K562 (cell line): ENCODE data around the gene MPRIP. TPM values are rescaled to one million over a fixed set of nuclear protein-coding genes. Genes with fewer than 3 reads are reported as not detected.

Source experiments
- ATAC-seq: fragments of 200-7000 bp; cut with Tn5 transposase; 3 replicates; pipeline ENCODE4 v1.9.1; 2020; ENCODE audit warnings: moderate library complexity
- BruUV-seq: library from RNA; stranded (reverse); fragments of 400-500 nt; replicated peaks from 2 replicates; lab custom pipeline; 2021; lab: Mats Ljungman, UMichigan
- CTCF ChIA-PET: fragments of 300-600 bp; formaldehyde crosslinking; extraction: SDS; loops from one replicate; lab custom pipeline; 2021; ENCODE audit warnings: low intra/inter-chr PET ratio; lab: Yijun Ruan, JAX
- POLR2A ChIA-PET: fragments of 300-600, 350-650 bp; sonication (Branson Sonifier 250); formaldehyde crosslinking; extraction: SDS; loops from one replicate; lab custom pipeline; 2021; ENCODE audit warnings: antibody characterized with exemption, inconsistent platforms; lab: Yijun Ruan, JAX
- DNase-seq, 4 experiments: peaks; one replicate each; pipeline versions ENCODE4 v3.0.0 to v3.0.0-alpha.2; 2011 to 2018; ENCODE audit warnings: low spot score in 3 of 4, mixed read lengths in 3 of 4; ENCODE audit errors: extremely low read depth in 1 of 4
- FAIRE-seq: peaks from 2 replicates; lab custom pipeline; 2011; peaks lifted over from hg19 to GRCh38; lab: Jason Lieb, UNC
- H2AFZ ChIP-seq: 2 replicates; pipeline ENCODE4 v1.6.0; 2011; ENCODE audit warnings: low read depth, low read length, control low read depth, inconsistent platforms
- H3K27ac ChIP-seq: fragments of 200-600 bp; 3 replicates; pipeline ENCODE4 v1.8.0; 2011; ENCODE audit warnings: low read depth, mild to moderate bottlenecking, control low read depth, inconsistent platforms, low read length, moderate library complexity, mixed read lengths; ENCODE audit errors: extremely low read depth
- H3K27me3 ChIP-seq, 2 experiments: fragments of 300-600 bp in 1 of 2; 2 replicates in 1 of 2; 3 replicates in 1 of 2; pipeline versions ENCODE4 v1.6.0 to v1.8.0; 2011; ENCODE audit warnings: inconsistent platforms in 2 of 2, low read length in 2 of 2, mild to moderate bottlenecking in 1 of 2, mixed read lengths in 1 of 2, moderate library complexity in 1 of 2; ENCODE audit not compliant: control insufficient read depth in 2 of 2, insufficient read depth in 2 of 2
- H3K36me3 ChIP-seq: fragments of 300-600 bp; 3 replicates; pipeline ENCODE4 v1.8.0; 2011; ENCODE audit warnings: mild to moderate bottlenecking, low read length, inconsistent platforms; ENCODE audit not compliant: control insufficient read depth, insufficient read depth
- H3K4me1 ChIP-seq, 2 experiments: fragments of 200-600 bp in 1 of 2; replicated peaks in 1 of 2; 2 replicates in 1 of 2; 3 replicates in 1 of 2; pipeline versions ENCODE4 v1.5.1 to v1.8.0; 2011; ENCODE audit warnings: inconsistent platforms in 2 of 2, low read length in 2 of 2, mild to moderate bottlenecking in 1 of 2, mixed read lengths in 1 of 2, moderate library complexity in 1 of 2; ENCODE audit not compliant: control insufficient read depth in 2 of 2, insufficient read depth in 2 of 2
- H3K4me2 ChIP-seq: 2 replicates; pipeline ENCODE4 v1.6.1; 2011; ENCODE audit warnings: low read length, control low read depth, inconsistent platforms, mixed read lengths; ENCODE audit not compliant: insufficient read depth
- H3K4me3 ChIP-seq: fragments of 200-600 bp; sonication (generic), shearing (Covaris generic); 2 replicates; pipeline ENCODE4 v1.5.1; 2016; ENCODE audit warnings: control low read depth, inconsistent platforms
- H3K79me2 ChIP-seq: fragments of 200-600 bp; 3 replicates; pipeline ENCODE4 v1.8.0; 2011; ENCODE audit warnings: low read length, inconsistent platforms; ENCODE audit not compliant: control insufficient read depth, insufficient read depth
- H3K9ac ChIP-seq, 2 experiments: 2 replicates each; pipeline versions ENCODE4 v1.6.0 to v1.6.1; 2011; ENCODE audit warnings: low read depth in 2 of 2, low read length in 2 of 2, control low read depth in 1 of 2, inconsistent platforms in 1 of 2, mild to moderate bottlenecking in 1 of 2, mixed read lengths in 1 of 2; ENCODE audit not compliant: insufficient read depth in 1 of 2
- H3K9me1 ChIP-seq: one replicate; pipeline ENCODE4 v1.6.0; 2011; ENCODE audit warnings: inconsistent platforms, mild to moderate bottlenecking, low read length, moderate library complexity; ENCODE audit not compliant: control insufficient read depth, insufficient read depth
- H3K9me3 ChIP-seq: replicated peaks from 2 replicates; pipeline ENCODE4 v1.5.1; 2011; ENCODE audit warnings: low read depth, low read length, inconsistent platforms; ENCODE audit not compliant: control insufficient read depth, insufficient read depth
- H4K20me1 ChIP-seq: replicated peaks from 2 replicates; pipeline ENCODE4 v1.6.1; 2011; ENCODE audit warnings: low read length, inconsistent platforms, mixed read lengths; ENCODE audit not compliant: control insufficient read depth, insufficient read depth
- BRD9 ChIP-seq: fragments of 450-650 bp; IDR thresholded peaks from 2 replicates; pipeline ENCODE4 v1.6.1; 2018; ENCODE audit warnings: low read depth; ENCODE audit not compliant: partially characterized antibody
- HDAC6 ChIP-seq: IDR thresholded peaks from 2 replicates; pipeline ENCODE4 v1.6.1; 2012; ENCODE audit warnings: low read depth, mild to moderate bottlenecking, control low read depth, inconsistent platforms, low read length, moderate library complexity
- HDGF ChIP-seq: fragments of 450-650 bp; IDR thresholded peaks from 2 replicates; pipeline ENCODE4 v1.6.1; 2016
- IRF2 ChIP-seq: sonication (generic); formaldehyde crosslinking; IDR thresholded peaks from 2 replicates; pipeline ENCODE4 v1.8.1; 2022; ENCODE audit warnings: mild to moderate bottlenecking, missing genetic modification reagents
- KAT7 ChIP-seq: sonication (generic); formaldehyde crosslinking; IDR thresholded peaks from 2 replicates; pipeline ENCODE4 v1.8.0; 2022; ENCODE audit warnings: missing genetic modification reagents, mild to moderate bottlenecking, borderline replicate concordance
- ZNF134 ChIP-seq: fragments of 250-450 bp; sonication (Bioruptor Pico); conservative IDR thresholded peaks from 2 replicates; pipeline ENCODE4 v1.4.0; 2020
- ZNF212 ChIP-seq: fragments of 450-650 bp; formaldehyde crosslinking; IDR thresholded peaks from 2 replicates; pipeline ENCODE4 v1.4.0; 2020; ENCODE audit warnings: mild to moderate bottlenecking
- WGBS: fragments of 100-300 bp; shearing (Covaris generic); methylation state at CpG from one replicate; pipeline ENCODE4 v1.1.6; 2016; ENCODE audit warnings: low coverage, mixed read lengths; ENCODE audit not compliant: insufficient coverage; ENCODE audit errors: missing lambda C conversion rate; 5-methylcytosine and 5-hydroxymethylcytosine counted together
- in situ Hi-C: fragments of 300-500 bp; cut with MboI; formaldehyde crosslinking; loops from 4 replicates; pipeline ENCODE4 v1.15.0; 2018; ENCODE audit warnings: inconsistent platforms, mixed read lengths
- intact Hi-C: fragments of 100-400 bp; cut with micrococcal nuclease; formaldehyde crosslinking; loops from 2 replicates; pipeline ENCODE4 v1.14.2; 2022
- polyA plus RNA-seq, 8 experiments: library from polyadenylated mRNA; depleted of rRNA in 4 of 8; stranded (reverse) in 5 of 8; unstranded in 3 of 8; fragments of >200 nt; fragmentation: Nextera tagmentation in 2 of 8; fragmentation: Illumina TruSeq in 1 of 8; extraction: Ambion mirVana in 2 of 8; extraction: Trizol in 1 of 8; gene quantifications; 2 replicates each; pipeline versions ENCODE4 v1.2.1 to v1.2.3, GENCODE V29; 2011 to 2014; ENCODE audit warnings: inconsistent platforms in 1 of 8, missing spikeins in 1 of 8
- total RNA-seq, 7 experiments: library from RNA; depleted of rRNA in 6 of 7; stranded (reverse); fragments of >200 nt in 6 of 7; fragmentation: Illumina TruSeq in 2 of 7; extraction: Trizol in 2 of 7; gene quantifications; 2 replicates each; pipeline versions ENCODE4 v1.2.1 to v1.2.3, GENCODE V29; 2011 to 2021; ENCODE audit warnings: low replicate concordance in 1 of 7
- TF ChIP-seq, protein P1 (sequence below): fragments of 250-450 bp; sonication (Bioruptor Pico); IDR thresholded peaks from 2 replicates; pipeline ENCODE4 v1.4.0; 2020; ENCODE audit warnings: mild to moderate bottlenecking, moderate library complexity
- TF ChIP-seq, protein P2 (sequence below), 2 experiments: fragments of 450-650 bp; conservative IDR thresholded peaks; 2 replicates each; pipeline ENCODE4 v1.6.1; 2017; ENCODE audit warnings: mild to moderate bottlenecking in 2 of 2, moderate library complexity in 2 of 2
- TF ChIP-seq, protein P3 (sequence below): fragments of 450-650 bp; conservative IDR thresholded peaks from 2 replicates; pipeline ENCODE4 v1.6.1; 2016; ENCODE audit warnings: missing genetic modification characterization, low read depth, mild to moderate bottlenecking, control low read depth, missing compliant biosample characterization

MPRIP gene
- total and polyA plus RNA-seq, 9 of the 15 experiments (the other 6 are each of a cell fraction or from before 2014, with no cell fraction given), result 10.0 to 72.6 (median 30.1) TPM

DNA sequence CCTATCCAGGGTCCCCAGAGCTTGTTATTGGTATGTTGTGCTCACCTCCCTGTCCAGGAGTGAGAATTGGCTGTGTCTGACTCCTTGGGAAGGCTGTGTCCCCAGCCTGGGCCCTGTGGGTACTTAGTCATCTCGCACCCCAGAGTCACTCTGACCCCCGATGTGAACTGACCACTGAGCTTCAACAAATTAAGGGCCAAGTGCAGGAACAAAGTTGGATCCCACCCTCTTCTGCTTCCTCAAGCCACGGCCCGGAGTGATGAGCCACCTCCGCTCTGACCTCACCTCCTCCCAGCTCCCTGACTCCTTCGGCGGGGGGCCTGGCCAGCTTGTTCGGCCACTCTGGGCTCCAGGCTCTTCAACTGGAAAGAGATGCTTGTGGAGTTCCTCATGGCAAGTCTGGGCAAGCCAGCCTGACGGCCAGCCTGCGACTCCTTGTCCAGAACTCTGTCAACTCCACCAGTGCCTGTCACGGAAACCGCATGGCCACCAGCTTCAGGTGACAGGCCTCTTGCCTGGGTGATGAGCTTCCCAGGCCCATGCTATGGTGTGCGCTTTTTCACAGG lies 22.3 kb upstream of the MPRIP start:
- intact Hi-C loops, result no loop called here
- Histone ChIP-seq H3K36me3 (no peaks in the 10 kb centered on the region), H4K20me1 (no peaks in the 10 kb centered on the region), H2AFZ (no peak overlapping the region), H3K27me3 (no peaks in the 10 kb centered on the region), H3K4me1 (peaks cover 5 to 8% of the 10 kb centered on the region in 2 experiments; a peak in 4 of 5 replicates), H3K27ac (no peak overlapping the region), H3K9me1 (no peaks in the 10 kb centered on the region), H3K4me2 (no peak overlapping the region), H3K79me2 (no peaks in the 10 kb centered on the region), H3K4me3 (no peak overlapping the region), H3K9ac (no peak overlapping the region; a peak in 1 of 4 replicates), H3K9me3 (no peaks in the 10 kb centered on the region)
- ChIA-PET POLR2A (interaction anchor here (0.7 kb wide), 1 partner anchor 79 kb away, joined by 3 read pairs; no protein-coding TSS in a partner anchor), CTCF (no interaction called here)
- ATAC-seq (no peak), FAIRE-seq (no peak), DNase-seq (no peak)
- no TSS peak for BruUV-seq
- WGBS, result 58% methylated on average over 9 of the region's 13 CpGs
- no peak for TF ChIP-seq ZNF212
- TF ChIP-seq KAT7 (CRISPR knock-in tag), result no peak
- TF ChIP-seq BRD9, result no peak
- no peak for TF ChIP-seq IRF2 (CRISPR knock-in tag)
- no peak for TF ChIP-seq HDGF
- TF ChIP-seq, protein P1, sequence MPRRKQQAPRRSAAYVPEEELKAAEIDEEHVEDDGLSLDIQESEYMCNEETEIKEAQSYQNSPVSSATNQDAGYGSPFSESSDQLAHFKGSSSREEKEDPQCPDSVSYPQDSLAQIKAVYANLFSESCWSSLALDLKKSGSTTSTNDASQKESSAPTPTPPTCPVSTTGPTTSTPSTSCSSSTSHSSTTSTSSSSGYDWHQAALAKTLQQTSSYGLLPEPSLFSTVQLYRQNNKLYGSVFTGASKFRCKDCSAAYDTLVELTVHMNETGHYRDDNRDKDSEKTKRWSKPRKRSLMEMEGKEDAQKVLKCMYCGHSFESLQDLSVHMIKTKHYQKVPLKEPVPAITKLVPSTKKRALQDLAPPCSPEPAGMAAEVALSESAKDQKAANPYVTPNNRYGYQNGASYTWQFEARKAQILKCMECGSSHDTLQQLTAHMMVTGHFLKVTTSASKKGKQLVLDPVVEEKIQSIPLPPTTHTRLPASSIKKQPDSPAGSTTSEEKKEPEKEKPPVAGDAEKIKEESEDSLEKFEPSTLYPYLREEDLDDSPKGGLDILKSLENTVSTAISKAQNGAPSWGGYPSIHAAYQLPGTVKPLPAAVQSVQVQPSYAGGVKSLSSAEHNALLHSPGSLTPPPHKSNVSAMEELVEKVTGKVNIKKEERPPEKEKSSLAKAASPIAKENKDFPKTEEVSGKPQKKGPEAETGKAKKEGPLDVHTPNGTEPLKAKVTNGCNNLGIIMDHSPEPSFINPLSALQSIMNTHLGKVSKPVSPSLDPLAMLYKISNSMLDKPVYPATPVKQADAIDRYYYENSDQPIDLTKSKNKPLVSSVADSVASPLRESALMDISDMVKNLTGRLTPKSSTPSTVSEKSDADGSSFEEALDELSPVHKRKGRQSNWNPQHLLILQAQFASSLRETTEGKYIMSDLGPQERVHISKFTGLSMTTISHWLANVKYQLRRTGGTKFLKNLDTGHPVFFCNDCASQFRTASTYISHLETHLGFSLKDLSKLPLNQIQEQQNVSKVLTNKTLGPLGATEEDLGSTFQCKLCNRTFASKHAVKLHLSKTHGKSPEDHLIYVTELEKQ, result no peak
- TF ChIP-seq ZNF134 (CRISPR knock-in tag), result no peak
- TF ChIP-seq, protein P2, sequence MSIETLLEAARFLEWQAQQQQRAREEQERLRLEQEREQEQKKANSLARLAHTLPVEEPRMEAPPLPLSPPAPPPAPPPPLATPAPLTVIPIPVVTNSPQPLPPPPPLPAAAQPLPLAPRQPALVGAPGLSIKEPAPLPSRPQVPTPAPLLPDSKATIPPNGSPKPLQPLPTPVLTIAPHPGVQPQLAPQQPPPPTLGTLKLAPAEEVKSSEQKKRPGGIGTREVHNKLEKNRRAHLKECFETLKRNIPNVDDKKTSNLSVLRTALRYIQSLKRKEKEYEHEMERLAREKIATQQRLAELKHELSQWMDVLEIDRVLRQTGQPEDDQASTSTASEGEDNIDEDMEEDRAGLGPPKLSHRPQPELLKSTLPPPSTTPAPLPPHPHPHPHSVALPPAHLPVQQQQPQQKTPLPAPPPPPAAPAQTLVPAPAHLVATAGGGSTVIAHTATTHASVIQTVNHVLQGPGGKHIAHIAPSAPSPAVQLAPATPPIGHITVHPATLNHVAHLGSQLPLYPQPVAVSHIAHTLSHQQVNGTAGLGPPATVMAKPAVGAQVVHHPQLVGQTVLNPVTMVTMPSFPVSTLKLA (conservative IDR thresholded peaks at IDR 0.05), result no peak
- TF ChIP-seq, protein P3, sequence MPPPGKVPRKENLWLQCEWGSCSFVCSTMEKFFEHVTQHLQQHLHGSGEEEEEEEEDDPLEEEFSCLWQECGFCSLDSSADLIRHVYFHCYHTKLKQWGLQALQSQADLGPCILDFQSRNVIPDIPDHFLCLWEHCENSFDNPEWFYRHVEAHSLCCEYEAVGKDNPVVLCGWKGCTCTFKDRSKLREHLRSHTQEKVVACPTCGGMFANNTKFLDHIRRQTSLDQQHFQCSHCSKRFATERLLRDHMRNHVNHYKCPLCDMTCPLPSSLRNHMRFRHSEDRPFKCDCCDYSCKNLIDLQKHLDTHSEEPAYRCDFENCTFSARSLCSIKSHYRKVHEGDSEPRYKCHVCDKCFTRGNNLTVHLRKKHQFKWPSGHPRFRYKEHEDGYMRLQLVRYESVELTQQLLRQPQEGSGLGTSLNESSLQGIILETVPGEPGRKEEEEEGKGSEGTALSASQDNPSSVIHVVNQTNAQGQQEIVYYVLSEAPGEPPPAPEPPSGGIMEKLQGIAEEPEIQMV (tag), result no peak
- TF ChIP-seq HDAC6, result no peak
- in situ Hi-C loops, result no loop called here
